GM12874 (cell line): ENCODE data around the gene RAD18.

Experiments
- TF ChIP-seq, protein P1 (sequence below): IDR thresholded peaks from 2 replicates; pipeline ENCODE4 v1.5.1; 2011; ENCODE audit warnings: low read depth, mild to moderate bottlenecking, control low read depth, low read length, moderate library complexity; ENCODE audit not compliant: insufficient read depth

The RAD18 gene

DNA sequence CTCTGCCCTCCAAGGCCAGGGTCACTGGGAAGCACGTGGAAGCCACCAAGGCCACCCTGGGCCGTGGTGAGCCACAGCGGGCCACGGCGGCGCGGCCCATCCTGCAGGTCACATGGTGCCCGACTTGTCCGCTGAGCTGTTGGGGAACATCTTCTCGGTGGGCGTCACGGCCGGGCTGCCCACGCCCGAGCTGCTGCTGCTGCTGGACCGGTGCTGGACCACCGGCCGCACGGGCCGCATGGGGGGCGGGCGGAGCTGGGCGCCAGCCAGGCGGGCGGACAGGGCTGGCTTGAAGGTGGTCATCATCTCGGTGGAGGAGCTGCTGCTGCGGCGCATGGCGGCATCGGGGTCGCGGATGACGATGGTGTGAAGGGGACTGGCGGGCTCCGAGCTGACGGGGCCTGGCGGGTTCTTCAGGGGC, 22.1 kb upstream of the RAD18 start:
- TF ChIP-seq, protein P1, sequence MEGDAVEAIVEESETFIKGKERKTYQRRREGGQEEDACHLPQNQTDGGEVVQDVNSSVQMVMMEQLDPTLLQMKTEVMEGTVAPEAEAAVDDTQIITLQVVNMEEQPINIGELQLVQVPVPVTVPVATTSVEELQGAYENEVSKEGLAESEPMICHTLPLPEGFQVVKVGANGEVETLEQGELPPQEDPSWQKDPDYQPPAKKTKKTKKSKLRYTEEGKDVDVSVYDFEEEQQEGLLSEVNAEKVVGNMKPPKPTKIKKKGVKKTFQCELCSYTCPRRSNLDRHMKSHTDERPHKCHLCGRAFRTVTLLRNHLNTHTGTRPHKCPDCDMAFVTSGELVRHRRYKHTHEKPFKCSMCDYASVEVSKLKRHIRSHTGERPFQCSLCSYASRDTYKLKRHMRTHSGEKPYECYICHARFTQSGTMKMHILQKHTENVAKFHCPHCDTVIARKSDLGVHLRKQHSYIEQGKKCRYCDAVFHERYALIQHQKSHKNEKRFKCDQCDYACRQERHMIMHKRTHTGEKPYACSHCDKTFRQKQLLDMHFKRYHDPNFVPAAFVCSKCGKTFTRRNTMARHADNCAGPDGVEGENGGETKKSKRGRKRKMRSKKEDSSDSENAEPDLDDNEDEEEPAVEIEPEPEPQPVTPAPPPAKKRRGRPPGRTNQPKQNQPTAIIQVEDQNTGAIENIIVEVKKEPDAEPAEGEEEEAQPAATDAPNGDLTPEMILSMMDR: no peak

DNA sequence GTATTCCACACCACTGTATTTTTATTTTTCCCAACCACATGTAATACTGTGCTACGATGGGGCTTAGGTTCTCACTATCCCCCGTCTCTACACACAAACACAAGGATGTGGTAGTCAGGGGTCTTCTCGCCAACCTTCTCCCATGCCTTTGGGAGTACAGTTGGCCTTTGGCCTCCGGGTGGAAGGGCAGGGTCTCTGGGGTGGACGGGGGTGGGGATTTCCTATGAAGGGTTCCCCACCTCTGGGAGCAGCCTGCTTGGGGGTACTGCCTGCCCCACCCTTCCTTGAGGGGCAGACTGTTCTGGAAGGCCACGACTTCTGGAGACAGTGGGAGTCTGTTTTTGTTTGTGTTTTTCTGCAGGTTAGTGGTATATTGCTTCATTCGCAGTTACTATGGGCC, 21.3 kb upstream of the RAD18 start:
- TF ChIP-seq, protein P1: no peak

DNA sequence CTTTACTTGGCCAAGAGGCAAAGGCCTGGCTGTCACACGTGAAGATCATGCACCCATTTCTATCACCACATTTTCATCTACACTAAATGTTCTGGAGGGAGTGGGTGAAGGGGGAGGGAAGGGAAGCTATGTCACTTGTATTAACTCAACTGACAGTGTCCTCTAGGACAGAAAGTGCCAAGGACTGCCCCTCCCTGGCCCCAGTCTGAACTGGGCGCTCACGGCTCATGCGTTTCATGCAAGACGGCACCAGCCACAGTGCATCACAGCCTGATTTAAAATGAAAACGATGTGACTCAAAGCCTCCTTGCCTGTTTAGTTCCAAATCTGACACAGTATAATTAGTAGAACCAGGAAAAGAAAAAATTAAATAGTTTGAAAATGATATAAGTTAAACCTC, 20.8 kb upstream of the RAD18 start:
- TF ChIP-seq, protein P1: no peak

DNA sequence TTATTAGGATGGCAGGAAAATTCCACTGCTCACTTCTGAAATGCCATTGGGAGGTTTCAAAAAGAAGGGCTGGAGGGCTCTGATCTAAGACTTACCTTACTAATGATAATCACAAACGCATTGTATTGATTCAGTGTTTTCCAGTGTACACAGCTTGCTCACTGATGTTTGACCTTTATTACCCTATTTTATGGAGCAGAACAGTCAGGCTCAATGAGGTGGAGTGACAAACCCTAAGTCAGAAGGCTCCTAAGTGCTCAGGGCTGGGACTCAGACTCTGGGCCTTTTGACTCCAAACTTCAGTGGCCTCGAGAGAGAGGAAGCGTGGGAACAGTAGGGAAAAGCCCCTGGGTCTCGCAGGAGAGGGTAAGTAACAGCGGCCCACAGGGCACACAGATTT, 20.3 kb upstream of the RAD18 start:
- TF ChIP-seq, protein P1: no peak

DNA sequence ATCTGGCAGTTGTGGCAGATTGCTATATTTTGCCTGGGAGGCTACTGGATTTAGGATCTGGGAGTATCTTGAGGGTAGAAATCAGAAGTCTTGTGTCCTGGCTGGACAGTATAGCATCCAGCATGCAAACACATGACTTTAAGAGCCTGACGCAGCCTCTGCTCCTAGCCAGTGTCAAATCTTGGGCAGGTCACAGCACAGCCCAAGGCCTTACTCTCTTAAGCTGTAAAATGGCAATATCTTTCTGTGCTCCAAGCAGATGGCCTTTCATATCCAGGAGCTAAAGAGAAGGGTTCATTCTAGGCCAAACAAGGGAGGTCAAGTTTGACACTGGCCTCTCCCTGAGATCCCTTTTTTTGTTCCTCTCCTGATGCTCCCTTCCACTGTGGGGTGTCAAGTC, 19.8 kb upstream of the RAD18 start:
- TF ChIP-seq, protein P1: no peak

DNA sequence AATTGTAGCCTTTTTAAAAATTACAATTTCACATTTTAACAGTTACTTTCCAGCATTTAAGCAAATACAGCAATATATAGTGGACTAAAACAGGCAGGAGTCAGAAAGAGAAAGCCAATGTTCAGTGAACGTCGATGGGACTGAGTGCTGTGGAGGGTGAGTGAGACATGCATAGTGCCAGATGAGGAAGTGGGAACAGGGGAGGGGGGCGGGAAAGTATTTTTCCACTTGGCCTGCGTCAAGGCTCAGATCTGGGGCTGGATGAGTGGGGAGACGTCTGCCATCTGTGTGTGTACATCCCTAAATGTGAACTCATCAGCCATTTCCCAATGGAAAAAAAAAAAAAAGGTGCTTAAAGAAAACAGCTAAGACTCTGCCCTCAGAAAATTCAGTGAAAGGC, 19.2 kb upstream of the RAD18 start:
- TF ChIP-seq, protein P1: no peak

DNA sequence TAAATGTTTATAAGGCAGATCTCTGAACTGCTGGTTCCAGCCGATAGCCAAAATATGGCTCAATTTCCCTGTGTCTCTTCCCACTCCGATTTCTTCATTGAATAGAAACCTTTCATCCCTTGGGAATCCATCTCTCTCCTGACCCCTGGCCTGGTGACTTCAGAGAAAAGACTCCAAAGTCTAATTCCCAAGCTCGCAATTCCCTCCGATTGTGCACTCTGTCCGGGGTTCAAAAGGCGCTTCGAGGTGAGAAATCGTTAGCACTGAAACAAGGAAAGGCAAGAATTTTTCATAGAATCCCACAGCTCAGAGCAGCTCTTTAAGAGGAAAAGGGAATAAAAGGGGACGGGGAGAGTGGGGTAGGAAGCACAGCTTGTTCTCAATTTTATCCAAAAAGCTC, 18.4 kb upstream of the RAD18 start:
- TF ChIP-seq, protein P1: no peak

DNA sequence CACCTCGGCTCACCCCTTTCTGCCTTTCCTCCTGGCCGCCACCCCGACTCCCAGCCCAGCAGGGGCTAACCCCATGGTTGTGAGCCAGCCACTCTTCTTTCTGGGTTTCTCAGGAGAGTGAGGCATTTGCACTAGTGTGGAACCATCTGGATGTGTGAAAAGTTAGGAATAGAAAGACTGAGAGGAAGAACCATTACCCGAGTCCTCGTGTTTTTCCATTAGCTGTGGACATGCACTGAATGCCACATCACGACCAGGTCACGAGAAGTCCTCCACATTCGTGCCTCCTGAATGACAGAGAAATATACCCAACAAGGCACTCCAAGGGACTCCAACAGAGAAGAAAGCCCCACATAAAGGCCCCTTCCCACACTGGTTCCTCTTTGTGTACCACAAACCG, 18.0 kb upstream of the RAD18 start:
- TF ChIP-seq, protein P1: no peak
